Mesenchymal stem cell (in vitro differentiated cells and primary cell): ENCODE results near the gene TTC16.

Source experiments
- DNase-seq: peaks from one replicate; pipeline ENCODE4 v3.0.0-alpha.2; 2013
- H2AFZ ChIP-seq: one replicate; pipeline ENCODE4 v1.6.1; 2013; ENCODE audit warnings: low read depth, mild to moderate bottlenecking, control low read depth, inconsistent platforms, low read length, moderate library complexity
- H2AK5ac ChIP-seq: 2 replicates; pipeline ENCODE4 v1.6.1; 2013; ENCODE audit warnings: low read length, moderate library complexity, mild to moderate bottlenecking, inconsistent platforms; ENCODE audit not compliant: severe bottlenecking
- H2BK120ac ChIP-seq: one replicate; pipeline ENCODE4 v1.6.1; 2013; ENCODE audit warnings: low read depth, mild to moderate bottlenecking, inconsistent platforms, low read length, moderate library complexity
- H2BK12ac ChIP-seq, 2 experiments: one replicate each; pipeline ENCODE4 v1.6.1; 2013; ENCODE audit warnings: inconsistent platforms in 2 of 2, low read length in 2 of 2, mild to moderate bottlenecking in 2 of 2, moderate library complexity in 2 of 2, control low read depth in 1 of 2
- H2BK15ac ChIP-seq: one replicate; pipeline ENCODE4 v1.6.1; 2013; ENCODE audit warnings: mild to moderate bottlenecking, low read depth, inconsistent platforms; ENCODE audit not compliant: poor library complexity, severe bottlenecking
- H2BK5ac ChIP-seq: 2 replicates; pipeline ENCODE4 v1.6.1; 2013; ENCODE audit warnings: low read depth, mild to moderate bottlenecking, low read length, control low read depth, inconsistent platforms; ENCODE audit not compliant: poor library complexity, severe bottlenecking
- H3K14ac ChIP-seq, 2 experiments: one replicate each; pipeline ENCODE4 v1.6.1; 2013; ENCODE audit warnings: inconsistent platforms in 2 of 2, low read length in 2 of 2, control low read depth in 1 of 2, mild to moderate bottlenecking in 1 of 2, moderate library complexity in 1 of 2
- H3K18ac ChIP-seq, 2 experiments: one replicate each; pipeline ENCODE4 v1.6.1; 2013; ENCODE audit warnings: inconsistent platforms in 2 of 2, low read length in 2 of 2, control low read depth in 1 of 2, low read depth in 1 of 2, mild to moderate bottlenecking in 1 of 2
- H3K23ac ChIP-seq, 2 experiments: one replicate each; pipeline ENCODE4 v1.6.1; 2013; ENCODE audit warnings: inconsistent platforms in 2 of 2, low read length in 2 of 2, mild to moderate bottlenecking in 2 of 2, moderate library complexity in 2 of 2, control low read depth in 1 of 2
- H3K27ac ChIP-seq: 2 replicates; pipeline ENCODE4 v1.5.1; 2013; ENCODE audit warnings: mild to moderate bottlenecking, moderate library complexity, low read length, control low read depth, inconsistent platforms; ENCODE audit not compliant: poor library complexity, severe bottlenecking
- H3K27me3 ChIP-seq, 2 experiments: 2 replicates each; pipeline versions ENCODE4 v1.6.1 to v1.7.0; 2013; ENCODE audit warnings: low read length in 2 of 2, mild to moderate bottlenecking in 2 of 2, moderate library complexity in 2 of 2, control low read depth in 1 of 2, inconsistent platforms in 1 of 2; ENCODE audit not compliant: control insufficient read depth in 1 of 2, insufficient read depth in 1 of 2
- H3K36me3 ChIP-seq, 2 experiments: 2 replicates each; pipeline versions ENCODE4 v1.6.1 to v1.7.0; 2013; ENCODE audit warnings: low read length in 2 of 2, control low read depth in 1 of 2, inconsistent platforms in 1 of 2, low read depth in 1 of 2, mild to moderate bottlenecking in 1 of 2; ENCODE audit not compliant: insufficient read depth in 2 of 2, control insufficient read depth in 1 of 2
- H3K4ac ChIP-seq, 2 experiments: one replicate each; pipeline ENCODE4 v1.6.1; 2013; ENCODE audit warnings: inconsistent platforms in 2 of 2, low read length in 2 of 2, mild to moderate bottlenecking in 2 of 2, moderate library complexity in 2 of 2, control low read depth in 1 of 2, low read depth in 1 of 2
- H3K4me1 ChIP-seq: 2 replicates; pipeline ENCODE4 v1.6.1; 2013; ENCODE audit warnings: low read depth, low read length, control low read depth; ENCODE audit not compliant: control insufficient read depth, insufficient read depth
- H3K4me2 ChIP-seq: 2 replicates; pipeline ENCODE4 v1.6.1; 2013; ENCODE audit warnings: low read length, mild to moderate bottlenecking, inconsistent platforms; ENCODE audit not compliant: poor library complexity, severe bottlenecking
- H3K4me3 ChIP-seq, 2 experiments: 2 replicates each; pipeline versions ENCODE4 v1.5.1 to v1.7.0; 2013; ENCODE audit warnings: low read length in 2 of 2, mild to moderate bottlenecking in 2 of 2, control low read depth in 1 of 2, low read depth in 1 of 2; ENCODE audit not compliant: insufficient read depth in 1 of 2
- H3K79me1 ChIP-seq: replicated peaks from 2 replicates; pipeline ENCODE4 v1.6.1; 2013; ENCODE audit warnings: mild to moderate bottlenecking, control low read depth, low read length, inconsistent platforms; ENCODE audit not compliant: poor library complexity, severe bottlenecking
- H3K9ac ChIP-seq: 2 replicates; pipeline ENCODE4 v1.7.0; 2013; ENCODE audit warnings: mild to moderate bottlenecking, low read length, moderate library complexity
- H3K9me3 ChIP-seq: 2 replicates; pipeline ENCODE4 v1.7.0; 2013; ENCODE audit warnings: mild to moderate bottlenecking, low read length; ENCODE audit not compliant: control insufficient read depth
- H4K8ac ChIP-seq: one replicate; pipeline ENCODE4 v1.6.1; 2013; ENCODE audit warnings: inconsistent platforms, mild to moderate bottlenecking, low read length, moderate library complexity
- H4K91ac ChIP-seq: one replicate; pipeline ENCODE4 v1.6.1; 2013; ENCODE audit warnings: mild to moderate bottlenecking, low read length, inconsistent platforms
- WGBS: methylation state at CpG from one replicate; pipeline ENCODE4 v1.1.7; 2013; ENCODE audit warnings: mixed read lengths; 5-methylcytosine and 5-hydroxymethylcytosine counted together

TTC16 gene

GRCh38 chr9:127734247-127734746 is 18.4 kb downstream of the TTC16 start:
- 64% methylated on average over 22 of the region's 22 CpGs for WGBS
- Histone ChIP-seq H3K4me3 (peak overlapping the region; percentile 81 to 87), H3K27ac (no peak overlapping the region), H3K18ac (peak overlapping the region in 1 of 2 experiments; percentile 11), H3K79me1 (peaks cover 9% of the 10 kb centered on the region), H3K9me3 (no peaks in the 10 kb centered on the region), H3K4me1 (peaks cover 10% of the 10 kb centered on the region), H3K9ac (peak overlapping the region; percentile 86), H2BK15ac (no peak overlapping the region), H4K8ac (peak overlapping the region; percentile 68), H2BK5ac (no peak overlapping the region), H3K4me2 (peak overlapping the region; percentile 40), H3K23ac (no peak overlapping the region), H2BK120ac (no peak overlapping the region), H3K4ac (no peak overlapping the region), H3K36me3 (peaks cover 18 to 30% of the 10 kb centered on the region in 2 experiments), H3K27me3 (peaks cover 0 to 7% of the 10 kb centered on the region in 2 experiments), H2AK5ac (no peak overlapping the region), H4K91ac (no peak overlapping the region), H3K14ac (no peak overlapping the region), H2AFZ (no peak overlapping the region), H2BK12ac (no peak overlapping the region)
- no peak for DNase-seq

DNA sequence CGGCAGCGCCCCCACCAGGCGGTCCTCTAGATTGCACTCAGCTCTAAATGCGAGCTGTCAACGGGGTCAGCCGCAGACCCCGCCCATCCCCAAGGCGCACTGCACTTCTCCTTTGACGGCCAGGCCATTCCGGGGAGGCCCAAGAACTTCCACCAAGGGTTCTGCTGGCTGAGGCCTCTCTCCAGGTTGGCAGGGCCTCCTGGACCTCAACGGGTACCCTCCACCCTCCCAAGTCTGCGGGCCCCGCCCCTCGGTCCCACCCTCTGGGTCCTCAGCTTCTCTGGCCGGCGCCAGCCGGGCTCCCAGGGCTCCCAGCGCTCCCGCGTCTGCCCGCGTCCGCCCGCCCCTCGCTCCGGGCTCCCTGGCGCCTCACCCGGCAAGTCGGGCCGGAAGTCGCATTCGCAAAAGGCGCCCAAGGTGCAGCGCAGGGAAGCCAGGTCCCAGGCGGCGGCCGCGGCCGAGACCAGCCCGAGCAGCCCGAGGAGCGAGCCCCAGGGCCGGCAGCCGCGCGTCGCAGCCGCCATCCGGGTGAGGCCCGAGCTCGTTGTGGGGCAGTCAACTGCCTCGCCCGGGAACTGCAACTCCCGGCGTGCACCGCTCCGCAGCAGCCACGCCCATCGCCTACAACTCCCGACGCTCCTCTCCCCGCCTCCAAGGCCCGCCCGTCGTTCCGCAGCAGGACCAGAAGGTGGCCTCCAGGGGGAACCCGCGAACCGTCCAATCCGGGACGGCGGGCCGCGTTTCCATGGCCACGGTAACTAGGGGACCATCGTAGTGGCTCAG is 19.1 kb downstream of the TTC16 start, which contains the start of gene TOR2A:
TOR2A (minus strand) TSS at position 548 of the 783 bp plus-strand sequence; CDS start at position 524, 24 bp downstream.
- Histone ChIP-seq H2BK15ac (peak within 1 kb of the TSS; percentile 98), H4K8ac (peak within 1 kb of the TSS; percentile 81), H3K27ac (peak within 1 kb of the TSS; percentile 22)

DNA sequence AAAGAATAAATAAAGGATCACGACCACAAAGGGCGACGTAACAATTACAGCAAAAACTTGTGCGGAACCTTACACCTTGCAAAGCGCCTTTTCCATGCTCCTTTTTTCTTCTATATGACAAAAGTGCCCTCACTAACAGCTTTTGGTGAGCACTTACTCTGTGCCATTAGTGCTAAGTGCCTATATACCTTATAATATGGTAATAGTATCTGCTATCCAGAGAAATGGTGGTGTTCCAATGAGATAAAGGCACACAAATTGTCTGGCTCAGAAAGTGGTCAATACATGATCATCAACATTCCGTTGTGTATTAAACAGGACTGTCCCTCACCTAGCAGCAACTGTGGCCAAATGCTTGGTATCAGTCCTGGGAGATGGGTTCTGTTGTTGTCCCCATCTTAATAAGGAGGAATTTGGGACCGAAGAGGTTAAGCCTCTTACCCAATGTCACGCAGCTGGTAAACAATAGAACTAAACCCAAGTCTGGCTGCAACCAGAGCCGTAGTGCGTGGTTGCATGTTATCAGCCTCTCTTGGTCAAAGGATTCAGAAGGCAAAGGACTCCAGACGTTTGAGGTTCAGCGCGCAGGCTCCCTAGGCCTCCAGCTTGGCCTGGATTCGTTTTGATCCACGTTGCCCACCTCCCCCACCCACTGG is 19.8 kb downstream of the TTC16 start:
- Histone ChIP-seq H4K8ac (no peak overlapping the region), H3K18ac (no peak overlapping the region), H2BK120ac (no peak overlapping the region), H3K27me3 (peaks cover 0 to 7% of the 10 kb centered on the region in 2 experiments), H3K4me1 (peaks cover 10% of the 10 kb centered on the region), H3K4me3 (no peak overlapping the region), H3K27ac (no peak overlapping the region), H2BK12ac (peak overlapping the region in 1 of 2 experiments; percentile 18), H4K91ac (no peak overlapping the region), H2BK5ac (no peak overlapping the region), H3K4me2 (no peak overlapping the region), H2AFZ (no peak overlapping the region), H3K14ac (no peak overlapping the region), H3K9me3 (no peaks in the 10 kb centered on the region), H3K79me1 (peaks cover 9% of the 10 kb centered on the region), H3K9ac (peak overlapping the region; percentile 85), H2AK5ac (no peak overlapping the region), H3K4ac (no peak overlapping the region), H3K23ac (no peak overlapping the region), H3K36me3 (peaks cover 18 to 25% of the 10 kb centered on the region in 2 experiments), H2BK15ac (peak overlapping the region; percentile 9)
- 56% methylated on average over 10 of the region's 15 CpGs for WGBS
- peak; percentile 26 for DNase-seq

More for the DNA sequence above, 19.1 kb downstream of the TTC16 start, which contains the start of gene TOR2A:
- Histone ChIP-seq H2AK5ac (no peak within 1 kb of the TSS), H3K79me1 (peaks cover 9% of the 10 kb centered on the region), H3K18ac (peak within 1 kb of the TSS; percentile 92 to 99), H3K36me3 (peaks cover 18 to 30% of the 10 kb centered on the region in 2 experiments), H3K9ac (peak within 1 kb of the TSS; percentile 86), H3K4ac (peak within 1 kb of the TSS in 1 of 2 experiments; percentile 53), H3K23ac (peak within 1 kb of the TSS in 1 of 2 experiments; percentile 60), H2BK5ac (peak within 1 kb of the TSS; percentile 58), H3K4me3 (peak within 1 kb of the TSS; percentile 81 to 87), H2AFZ (peak within 1 kb of the TSS; percentile 66), H2BK120ac (peak within 1 kb of the TSS; percentile 61), H3K9me3 (no peaks in the 10 kb centered on the region), H4K91ac (peak within 1 kb of the TSS; percentile 93), H3K4me2 (peak within 1 kb of the TSS; percentile 40), H2BK12ac (peak within 1 kb of the TSS in 1 of 2 experiments; percentile 81), H3K27me3 (peaks cover 0 to 7% of the 10 kb centered on the region in 2 experiments), H3K4me1 (peaks cover 10% of the 10 kb centered on the region), H3K14ac (peak within 1 kb of the TSS in 1 of 2 experiments; percentile 81)
- WGBS: under 1% methylated on average over 72 of the region's 76 CpGs
- DNase-seq: peak; percentile 97

DNA sequence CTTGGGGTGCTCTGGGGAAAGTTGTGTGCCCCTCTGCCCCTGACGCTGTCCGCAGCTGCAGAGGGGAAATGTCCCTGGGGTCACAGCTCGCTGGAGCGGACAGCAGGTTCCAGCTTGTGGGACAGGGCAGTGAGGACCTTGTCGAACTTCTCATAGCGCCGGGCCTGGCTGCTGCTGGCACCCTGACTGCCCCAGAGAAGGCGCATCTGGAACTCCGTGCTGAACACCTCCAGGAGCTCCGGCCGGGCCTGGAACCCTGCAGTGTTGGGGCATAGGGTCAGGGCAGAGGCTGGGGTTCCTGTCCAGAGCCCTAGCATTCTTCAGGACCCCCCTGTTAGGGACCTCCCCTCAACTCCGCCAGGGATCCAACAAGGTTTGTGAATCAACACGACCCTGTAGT is 22.8 kb downstream of the TTC16 start:
- peak overlapping the region; percentile 18 to 19 for H2BK12ac ChIP-seq
- peaks cover 6% of the 10 kb centered on the region for H3K79me1 ChIP-seq
- H3K4ac ChIP-seq: no peak overlapping the region
- no peak overlapping the region for H3K14ac ChIP-seq
- no peak overlapping the region for H2BK15ac ChIP-seq
- 86% methylated on average over 11 of the region's 13 CpGs for WGBS
- no peak overlapping the region for H3K27ac ChIP-seq
- H4K91ac ChIP-seq: peak overlapping the region; percentile 36
- no peak overlapping the region for H3K18ac ChIP-seq
- no peak overlapping the region for H3K4me2 ChIP-seq
- H2BK120ac ChIP-seq: no peak overlapping the region
- H3K4me3 ChIP-seq: no peak overlapping the region
- H2AK5ac ChIP-seq: no peak overlapping the region
- no peak overlapping the region for H2AFZ ChIP-seq
- H4K8ac ChIP-seq: no peak overlapping the region
- DNase-seq: no peak
- H3K9me3 ChIP-seq: no peaks in the 10 kb centered on the region
- H2BK5ac ChIP-seq: no peak overlapping the region
- peaks cover 9% of the 10 kb centered on the region for H3K4me1 ChIP-seq
- H3K36me3 ChIP-seq: no peaks in the 10 kb centered on the region
- no peak overlapping the region for H3K9ac ChIP-seq
- H3K27me3 ChIP-seq: peaks cover 0 to 7% of the 10 kb centered on the region in 2 experiments
- H3K23ac ChIP-seq: no peak overlapping the region
